HL-60 (cell line): Measurements from ENCODE around the gene LANCL2.

ENCODE experiments used
- CTCF ChIP-seq: IDR thresholded peaks from one replicate; pipeline ENCODE4 v1.5.1; 2011; ENCODE audit warnings: low read length, control low read depth, inconsistent platforms; ENCODE audit not compliant: insufficient read depth
- POLR2AphosphoS5 ChIP-seq: IDR thresholded peaks from 2 replicates; pipeline ENCODE4 v1.6.1; 2012; ENCODE audit warnings: low read depth
- REST ChIP-seq: IDR thresholded peaks from 2 replicates; pipeline ENCODE4 v1.6.1; 2012; ENCODE audit warnings: low read depth; ENCODE audit not compliant: insufficient replicate concordance

GRCh38 chr7:55335786-55336185 is 29.4 kb upstream of the LANCL2 start:
- TF ChIP-seq POLR2AphosphoS5 (no peak), CTCF (no peak), REST (no peak)
